Adrenal gland (tissue), 12 donors: ENCODE data around the gene GAS2L2. TPM values are rescaled to one million over a fixed set of nuclear protein-coding genes. Genes with fewer than 3 reads are reported as not detected.

Experiments
- DNase-seq, 7 donors: peaks; one replicate each; pipeline ENCODE4 v3.0.0-alpha.2; 2019 to 2020
- H3K27ac ChIP-seq, 5 donors: fragments of 200-600 bp; sonication (generic) in 4 of 5; 1 replicate in 3 of 5; 2 replicates in 2 of 5; pipeline versions ENCODE4 v1.5.1 to v1.8.0; 2016 to 2020; ENCODE audit warnings: mild to moderate bottlenecking in 1 of 5
- H3K27me3 ChIP-seq: fragments of 200-600 bp; 2 replicates; pipeline ENCODE4 v1.8.0; 2021
- H3K36me3 ChIP-seq, 2 donors: fragments of 200-600 bp; replicated peaks in 1 of 2; 1 replicate in 1 of 2; 2 replicates in 1 of 2; pipeline versions ENCODE4 v1.5.1 to v1.8.0; 2018 to 2022
- H3K4me1 ChIP-seq, 2 donors: fragments of 200-600 bp; replicated peaks in 1 of 2; 1 replicate in 1 of 2; 2 replicates in 1 of 2; pipeline versions ENCODE4 v1.5.1 to v1.8.0; 2018 to 2021
- H3K4me3 ChIP-seq, 4 donors: fragments of 200-600 bp; sonication (generic) in 3 of 4; one replicate each; pipeline ENCODE4 v1.5.1; 2016 to 2018
- H3K9me3 ChIP-seq, 3 donors: fragments of 200-600 bp; sonication (generic) in 1 of 3; replicated peaks in 1 of 3; 1 replicate in 2 of 3; 2 replicates in 1 of 3; pipeline versions ENCODE4 v1.5.1 to v1.8.0; 2016 to 2021
- CTCF ChIP-seq, 6 experiments: fragments of 450-650 bp in 4 of 6; fragments of 200-600 bp in 2 of 6; sonication (generic) in 1 of 6; IDR thresholded peaks; 1 replicate in 5 of 6; 2 replicates in 1 of 6; pipeline versions ENCODE4 v1.5.1 to v1.8.0; 2016 to 2021; ENCODE audit warnings: antibody characterized with exemption in 6 of 6, mild to moderate bottlenecking in 2 of 6, moderate library complexity in 1 of 6
- POLR2A ChIP-seq, 2 donors: fragments of 450-650 bp; IDR thresholded peaks; one replicate each; pipeline ENCODE4 v1.6.1; 2017; ENCODE audit warnings: antibody characterized with exemption in 2 of 2, mild to moderate bottlenecking in 2 of 2, moderate library complexity in 1 of 2
- WGBS, 4 donors: extraction: QIAGEN DNeasy Blood & Tissue Kit in 2 of 4; methylation state at CpG; one replicate each; pipeline versions ENCODE4 v1.1.5 to v1.1.7; 2013 to 2017; 5-methylcytosine and 5-hydroxymethylcytosine counted together
- intact Hi-C, 2 donors: fragments of 100-400 bp; cut with DNase I; formaldehyde crosslinking; loops; one replicate each; pipeline versions ENCODE4 v1.14.1 to v1.15.0; 2022 to 2023
- polyA plus RNA-seq, 3 donors: library from polyadenylated mRNA; stranded (reverse); fragments of 200-250 nt in 2 of 3; fragments of 350-450 nt in 1 of 3; fragmentation: Illumina TruSeq in 1 of 3; extraction: RNeasy Lipid Tissue Mini Kit (QIAGEN cat#74804) in 1 of 3; gene quantifications; one replicate each; pipeline ENCODE4 v1.2.3, GENCODE V29; 2013 to 2014
- total RNA-seq, 9 donors: library from RNA; depleted of rRNA in 4 of 9; stranded (reverse); fragments of >200 nt in 4 of 9; fragments of 120-200 nt in 1 of 9; fragmentation: NEBNext Ultra II Directional in 1 of 9; extraction: Animal tissue kit (Norgen Biotek cat#: 25700) in 1 of 9; gene quantifications; one replicate each; pipeline versions ENCODE4 v1.1.0 to v1.2.4, GENCODE V29; 2013 to 2023
- donor health status: healthy with polysubstance abuse.
- donor health status: Bipolar disorder and iron deficiency.
- donor health status: DM: yes; HTN: yes; CAD: no.
- donor health status: DM: no; HTN: no; CAD: no.
- donor health status: DM: no; HTN: no; CAD: no.
- donor health status: DM: yes; HTN: yes; CAD: no.

The GAS2L2 gene
- total and polyA plus RNA-seq, 12 donors: 0.06 to 0.22 (median 0.08) TPM; not detected in 7

GRCh38 chr17:35791681-35792350 lies 38.8 kb upstream of the GAS2L2 start:
- Histone ChIP-seq H3K9me3 (no peaks in the 10 kb centered on the region), H3K4me1 (peaks cover 11 to 27% of the 10 kb centered on the region in 2 donors), H3K27ac (no peak overlapping the region), H3K36me3 (no peaks in the 10 kb centered on the region), H3K4me3 (no peak overlapping the region), H3K27me3 (no peaks in the 10 kb centered on the region)
- DNase-seq: no peak
- 66 to 73% (median 71%) methylated on average over 9 of the region's 9 CpGs for WGBS, 4 donors
- TF ChIP-seq CTCF (IDR thresholded peaks at IDR 0.05) (no peak), POLR2A (IDR thresholded peaks at IDR 0.05) (no peak)
- intact Hi-C loops: no loop called here

- intact Hi-C loops: no loop called here
- H3K4me1 ChIP-seq: peaks cover 13 to 29% of the 10 kb centered on the region in 2 donors
- WGBS, 4 donors: 90 to 98% (median 95%) methylated on average over 3 of the region's 3 CpGs
- no peaks in the 10 kb centered on the region for H3K27me3 ChIP-seq
- H3K4me3 ChIP-seq: no peak overlapping the region
- TF ChIP-seq CTCF (IDR thresholded peaks at IDR 0.05) (no peak), POLR2A (IDR thresholded peaks at IDR 0.05) (no peak)
- no peak for DNase-seq
- no peaks in the 10 kb centered on the region for H3K9me3 ChIP-seq
- H3K36me3 ChIP-seq: no peaks in the 10 kb centered on the region
- no peak overlapping the region for H3K27ac ChIP-seq
Measured at GRCh38 chr17:35790841-35791240, 37.8 kb upstream of the GAS2L2 start.

GRCh38 chr17:35788477-35789368 lies 35.7 kb upstream of the GAS2L2 start:
- intact Hi-C loops: no loop called here
- no peak overlapping the region for H3K4me3 ChIP-seq
- peak in 1 of 7 donors; percentile 42 for DNase-seq
- no peaks in the 10 kb centered on the region for H3K36me3 ChIP-seq
- H3K9me3 ChIP-seq: no peaks in the 10 kb centered on the region
- H3K27me3 ChIP-seq: no peaks in the 10 kb centered on the region
- WGBS, 4 donors: 6 to 56% (median 34%) methylated on average over 2 of the region's 2 CpGs
- peaks cover 21 to 33% of the 10 kb centered on the region in 2 donors for H3K4me1 ChIP-seq
- peak overlapping the region in 3 of 5 donors; percentile 18 to 70 (median 20) for H3K27ac ChIP-seq
- TF ChIP-seq POLR2A (IDR thresholded peaks at IDR 0.05) (no peak), CTCF (IDR thresholded peaks at IDR 0.05) (no peak)

GRCh38 chr17:35786941-35787432 lies 33.9 kb upstream of the GAS2L2 start:
- Histone ChIP-seq H3K4me3 (no peak overlapping the region), H3K9me3 (no peaks in the 10 kb centered on the region), H3K27me3 (no peaks in the 10 kb centered on the region), H3K27ac (peak overlapping the region in 3 of 5 donors; percentile 48 to 76 (median 72)), H3K4me1 (peaks cover 29 to 42% of the 10 kb centered on the region in 2 donors), H3K36me3 (no peaks in the 10 kb centered on the region)
- TF ChIP-seq CTCF (IDR thresholded peaks at IDR 0.05): no peak
- TF ChIP-seq POLR2A (IDR thresholded peaks at IDR 0.05): no peak
- DNase-seq: peak in 1 of 7 donors; percentile 14
- 5 to 29% (median 19%) methylated on average over 3 of the region's 3 CpGs for WGBS, 4 donors
- intact Hi-C loops: no loop called here
